ENCODE measurements around the gene CRYGD.

CRYGD gene

DNA sequence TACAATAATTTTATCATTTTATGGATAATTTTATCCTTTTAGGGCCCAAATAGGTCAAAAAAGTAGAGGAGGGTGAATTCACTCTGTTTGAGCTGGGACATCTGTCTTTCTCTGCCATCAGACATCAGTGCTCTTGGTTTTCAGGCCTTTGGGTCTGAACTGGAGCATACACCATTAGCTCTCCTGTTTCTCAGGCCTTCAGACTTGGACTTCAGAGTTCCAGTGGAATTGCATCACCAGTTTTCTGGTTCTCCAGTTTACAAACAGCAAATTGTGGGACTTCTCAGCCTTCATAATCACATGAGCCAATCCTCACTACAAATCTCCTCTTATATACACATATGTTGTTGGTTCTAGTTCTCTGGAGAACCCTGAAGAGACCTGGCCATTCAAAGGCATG is 33.9 kb downstream of the CRYGD start:
- no peak for DNase-seq (ENCODE audit: low read depth in 1 of 2, low spot score in 1 of 2)

DNA sequence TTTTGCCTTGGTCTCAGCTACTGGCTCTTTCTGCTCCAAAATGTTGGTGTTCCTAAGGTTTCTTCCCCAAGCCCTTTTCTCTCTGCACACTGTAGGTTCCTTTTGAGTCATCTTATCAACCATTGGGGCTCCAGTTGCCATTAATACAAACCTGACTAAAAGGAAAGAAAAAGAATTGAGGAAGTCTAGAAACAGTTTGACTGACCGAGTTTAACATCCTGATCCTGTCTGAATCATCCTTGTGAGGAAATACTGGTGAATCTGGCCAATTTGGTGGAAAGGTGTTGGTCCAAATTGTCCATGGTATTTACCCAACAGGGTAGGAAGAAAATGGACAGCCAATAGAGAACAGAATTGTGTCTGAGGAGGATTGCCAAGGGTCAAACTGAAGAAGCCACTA is 38.3 kb downstream of the CRYGD start:
- DNase-seq (ENCODE audit: low read depth in 1 of 2, low spot score in 1 of 2): no peak

- DNase-seq (ENCODE audit: low read depth in 1 of 2, low spot score in 1 of 2): no peak
Measured at GRCh38 chr2:208083807-208084206, 40.5 kb downstream of the CRYGD start.

GRCh38 chr2:208077276-208077675 is 47.0 kb downstream of the CRYGD start:
- no peak for DNase-seq (ENCODE audit: low read depth in 1 of 2, low spot score in 1 of 2)

- no peak for DNase-seq (ENCODE audit: low read depth in 1 of 2, low spot score in 1 of 2)
Measured at GRCh38 chr2:208074610-208075356, 49.5 kb downstream of the CRYGD start.

DNA sequence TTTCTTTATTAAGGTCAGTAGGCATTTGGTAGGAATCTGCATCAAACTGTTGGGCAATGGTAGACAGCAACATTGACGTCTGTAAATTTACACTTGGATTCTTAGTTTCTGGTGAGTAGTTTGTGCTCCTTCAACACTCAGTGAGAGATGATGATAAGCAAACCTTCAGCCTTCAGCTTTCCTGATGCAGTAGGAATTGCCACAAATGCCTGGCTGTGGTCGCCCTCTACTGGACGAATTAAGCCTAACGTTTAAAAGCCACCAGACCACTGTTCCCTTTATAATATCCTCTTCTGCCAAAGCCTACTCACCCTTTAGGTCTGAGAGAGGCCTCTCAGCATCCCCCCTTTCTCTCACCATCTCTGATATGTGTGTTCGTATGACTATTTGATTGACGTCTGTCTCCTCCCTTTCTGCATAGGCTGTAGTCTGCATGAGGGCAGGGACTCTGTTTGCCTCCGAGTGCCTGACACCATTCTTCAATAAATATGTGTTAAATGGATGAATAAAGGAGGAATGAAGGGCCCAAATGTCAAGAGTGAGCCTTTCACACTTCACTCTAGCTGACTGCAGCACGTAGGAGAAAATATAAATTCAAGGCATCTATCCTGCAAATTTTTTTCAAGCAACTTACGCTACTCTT is 52.0 kb downstream of the CRYGD start:
- peak; percentile 11 to 12 for DNase-seq (ENCODE audit: low read depth in 1 of 2, low spot score in 1 of 2)
